ENCODE measurements around the gene CARD19. TPM values are rescaled to one million over a fixed set of nuclear protein-coding genes. Genes with fewer than 3 reads are reported as not detected.
A peak's percentile ranks its signal among the peaks of the same experiment; 100 is the strongest.

CARD19 gene
- total RNA-seq, 4 donors from 2014 or later, result 16.2 to 37.8 (median 29.0) TPM

DNA sequence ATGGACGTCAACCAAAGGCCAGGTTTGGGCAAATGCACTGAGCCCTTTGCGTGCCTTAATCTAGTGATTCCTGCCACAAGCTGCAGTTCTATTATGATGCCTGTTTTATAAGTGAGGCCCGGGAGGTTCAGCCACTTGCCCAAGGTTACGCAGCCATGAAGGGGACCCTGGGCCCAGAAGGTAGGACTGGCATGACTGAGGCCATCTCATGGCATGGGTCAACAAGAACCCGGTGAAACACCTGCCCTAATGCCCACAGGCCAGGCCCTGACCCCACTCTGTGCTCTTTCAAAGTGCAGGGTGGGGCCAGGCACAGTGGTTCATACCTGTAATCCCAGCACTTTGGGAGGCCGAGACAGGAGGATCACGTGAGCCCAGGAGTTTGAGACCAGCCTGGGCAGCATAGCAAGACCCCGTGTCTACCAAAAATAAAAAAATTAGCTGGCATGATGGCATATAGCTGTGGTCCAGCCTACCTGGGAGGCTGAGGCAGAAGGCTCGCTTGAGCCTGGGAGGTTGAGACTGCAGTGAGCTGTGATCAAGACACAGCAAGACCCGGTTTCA lies 29.4 kb downstream of the CARD19 start:
- peaks cover 6 to 46% (median 7%) of the 10 kb centered on the region in 3 donors for H3K36me3 ChIP-seq
- H3K4me1 ChIP-seq, result peaks cover 44 to 66% (median 52%) of the 10 kb centered on the region in 3 donors
- intact Hi-C loops (cut with DNase I), result no loop called here
- no peaks in the 10 kb centered on the region for H3K9me3 ChIP-seq
- H3K27me3 ChIP-seq, result no peaks in the 10 kb centered on the region
- H3K27ac ChIP-seq, result peak overlapping the region in 1 of 4 donors; percentile 96
- TF ChIP-seq, protein P1, sequence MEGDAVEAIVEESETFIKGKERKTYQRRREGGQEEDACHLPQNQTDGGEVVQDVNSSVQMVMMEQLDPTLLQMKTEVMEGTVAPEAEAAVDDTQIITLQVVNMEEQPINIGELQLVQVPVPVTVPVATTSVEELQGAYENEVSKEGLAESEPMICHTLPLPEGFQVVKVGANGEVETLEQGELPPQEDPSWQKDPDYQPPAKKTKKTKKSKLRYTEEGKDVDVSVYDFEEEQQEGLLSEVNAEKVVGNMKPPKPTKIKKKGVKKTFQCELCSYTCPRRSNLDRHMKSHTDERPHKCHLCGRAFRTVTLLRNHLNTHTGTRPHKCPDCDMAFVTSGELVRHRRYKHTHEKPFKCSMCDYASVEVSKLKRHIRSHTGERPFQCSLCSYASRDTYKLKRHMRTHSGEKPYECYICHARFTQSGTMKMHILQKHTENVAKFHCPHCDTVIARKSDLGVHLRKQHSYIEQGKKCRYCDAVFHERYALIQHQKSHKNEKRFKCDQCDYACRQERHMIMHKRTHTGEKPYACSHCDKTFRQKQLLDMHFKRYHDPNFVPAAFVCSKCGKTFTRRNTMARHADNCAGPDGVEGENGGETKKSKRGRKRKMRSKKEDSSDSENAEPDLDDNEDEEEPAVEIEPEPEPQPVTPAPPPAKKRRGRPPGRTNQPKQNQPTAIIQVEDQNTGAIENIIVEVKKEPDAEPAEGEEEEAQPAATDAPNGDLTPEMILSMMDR (IDR thresholded peaks at IDR 0.05), result no peak
- TF ChIP-seq POLR2A (IDR thresholded peaks at IDR 0.05), result no peak
- no peak overlapping the region for H3K4me3 ChIP-seq
- no peak for DNase-seq
- WGBS, 2 donors, result 75 to 87% methylated on average over 6 to 8 of the region's 10 CpGs

DNA sequence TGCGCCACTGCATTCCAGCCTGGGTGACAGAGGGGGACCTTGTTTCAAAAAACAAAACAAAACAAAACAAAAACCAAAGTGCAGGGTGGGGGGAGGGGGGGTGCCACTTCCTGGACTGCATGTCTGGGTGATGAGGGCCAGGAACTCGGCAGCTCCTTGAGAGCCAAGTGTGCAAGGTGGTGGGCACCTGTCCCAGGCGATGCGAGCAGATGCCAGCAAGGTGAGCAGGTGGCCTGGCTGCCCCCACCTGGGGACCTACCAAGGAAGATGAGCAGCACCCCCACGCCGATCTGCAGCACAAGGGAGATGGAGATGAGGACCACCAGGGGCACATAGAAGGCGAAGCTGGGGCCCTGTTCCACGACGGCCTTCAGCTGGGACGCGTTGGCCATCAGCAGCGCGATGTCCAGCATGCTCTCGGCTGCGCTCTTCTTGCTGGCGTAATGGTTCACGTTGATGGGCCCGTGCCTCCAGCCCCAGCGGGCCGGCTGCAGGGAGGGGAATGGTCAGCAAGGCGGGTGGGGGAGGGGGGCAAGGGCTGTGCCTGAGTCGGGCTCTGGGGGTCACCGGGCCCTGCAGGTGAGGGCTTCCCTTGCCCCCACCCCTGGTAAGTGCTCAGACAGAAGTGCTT lies 30.2 kb downstream of the CARD19 start:
- Histone ChIP-seq H3K36me3 (peaks cover 6 to 40% (median 7%) of the 10 kb centered on the region in 3 donors), H3K27me3 (no peaks in the 10 kb centered on the region), H3K4me3 (peak overlapping the region in 1 of 4 donors; percentile 29), H3K27ac (peak overlapping the region; percentile 18 to 97 (median 86)), H3K4me1 (peaks cover 48 to 66% (median 57%) of the 10 kb centered on the region in 3 donors), H3K9me3 (no peaks in the 10 kb centered on the region)
- 72 to 84% methylated on average over 13 to 18 of the region's 23 CpGs for WGBS, 2 donors
- intact Hi-C loops (cut with DNase I), result no loop called here
- DNase-seq, result no peak
- TF ChIP-seq, protein P1 (IDR thresholded peaks at IDR 0.05), result no peak
- TF ChIP-seq POLR2A (IDR thresholded peaks at IDR 0.05), result no peak

DNA sequence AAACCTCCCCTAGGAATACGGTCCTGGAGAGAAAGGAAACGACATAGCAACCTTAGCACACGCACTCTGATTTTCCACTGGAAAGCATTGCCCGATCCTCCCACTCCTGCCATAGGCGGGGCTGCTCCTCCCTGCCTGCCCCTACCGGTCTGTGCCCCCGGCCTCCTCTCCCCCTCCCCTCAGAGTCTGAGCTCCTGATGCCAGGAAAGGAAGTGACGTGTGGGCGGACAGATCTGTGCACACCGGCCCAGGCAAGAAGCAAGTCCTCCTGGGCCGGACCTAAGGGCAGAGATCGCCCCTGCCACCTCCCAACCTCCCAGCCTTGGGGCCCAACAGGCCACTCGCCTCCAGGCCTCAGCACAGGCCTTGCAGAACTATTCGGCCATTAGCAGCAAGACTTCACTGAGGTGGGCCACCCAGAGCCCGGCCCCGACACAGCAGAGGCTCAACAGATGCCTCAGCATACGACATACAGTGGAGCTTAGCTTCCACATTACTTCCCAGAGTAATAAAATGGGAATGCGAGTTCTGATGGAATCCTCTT lies 30.9 kb downstream of the CARD19 start:
- intact Hi-C loops (cut with DNase I), result no loop called here
- WGBS, 2 donors, result 14 to 17% methylated on average over 7 of the region's 18 CpGs
- Histone ChIP-seq H3K9me3 (no peaks in the 10 kb centered on the region), H3K36me3 (peaks cover 6 to 34% (median 7%) of the 10 kb centered on the region in 3 donors), H3K27ac (peak overlapping the region; percentile 47 to 97 (median 86)), H3K4me3 (peak overlapping the region in 1 of 4 donors; percentile 29), H3K27me3 (no peaks in the 10 kb centered on the region), H3K4me1 (peaks cover 55 to 71% (median 63%) of the 10 kb centered on the region in 3 donors)
- no peak for TF ChIP-seq POLR2A (IDR thresholded peaks at IDR 0.05)
- TF ChIP-seq, protein P1 (IDR thresholded peaks at IDR 0.05), result no peak
- DNase-seq, result no peak

DNA sequence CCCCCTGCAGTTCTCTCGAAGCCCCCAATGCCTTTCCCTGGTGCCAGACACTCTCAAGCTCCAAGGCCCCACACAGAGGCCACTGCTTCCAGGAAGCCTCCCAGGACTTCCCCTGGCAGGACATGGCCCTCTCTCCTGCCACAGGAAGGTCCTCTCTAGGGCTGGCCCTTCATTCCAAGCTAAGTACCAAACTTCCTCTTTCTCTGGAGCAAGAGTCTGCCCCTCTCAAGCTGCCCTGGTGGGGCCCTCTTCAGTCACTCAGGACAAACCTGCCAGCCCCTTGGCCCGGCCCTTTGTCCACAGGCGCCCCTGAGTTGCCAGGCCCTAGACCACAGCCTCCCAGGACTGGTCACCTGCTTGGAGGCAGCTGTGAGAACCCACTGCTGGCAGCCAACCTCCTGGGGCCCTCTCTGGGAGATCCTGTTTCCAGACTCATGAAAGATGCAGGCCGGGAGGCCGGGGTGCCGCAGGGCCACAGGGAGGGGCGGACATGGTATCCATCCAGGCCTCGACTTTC lies 31.4 kb downstream of the CARD19 start:
- WGBS, 2 donors, result 45 to 52% methylated on average over 2 to 5 of the region's 8 CpGs
- DNase-seq, result no peak
- Histone ChIP-seq H3K9me3 (no peaks in the 10 kb centered on the region), H3K27me3 (no peaks in the 10 kb centered on the region), H3K4me1 (peaks cover 60 to 77% (median 69%) of the 10 kb centered on the region in 3 donors), H3K27ac (peak overlapping the region; percentile 47 to 97 (median 86)), H3K4me3 (peak overlapping the region in 1 of 4 donors; percentile 29), H3K36me3 (peaks cover 6 to 32% (median 7%) of the 10 kb centered on the region in 3 donors)
- TF ChIP-seq, protein P1 (IDR thresholded peaks at IDR 0.05), result no peak
- no peak for TF ChIP-seq POLR2A (IDR thresholded peaks at IDR 0.05)
- intact Hi-C loops (cut with DNase I), result no loop called here
